ENCODE data around the gene RTP2.

Gene RTP2

GRCh38 chr3:187733371-187733770 lies 31.0 kb upstream of the RTP2 start:
- ATAC-seq (replicated peaks) (no peak), DNase-seq (no peak)
- Mint-ChIP-seq H3K4me3 (no peak overlapping the region), H3K27ac (peak overlapping the region; percentile 25), H3K36me3 (peaks cover 37 to 42% of the 10 kb centered on the region in 2 donors), H3K4me1 (peaks cover 17 to 24% of the 10 kb centered on the region in 2 donors), H3K27me3 (no peaks in the 10 kb centered on the region), H3K9me3 (no peaks in the 10 kb centered on the region)

- no peak for DNase-seq
These were observed 27.2 kb upstream of the RTP2 start for GRCh38 chr3:187729598-187729997.

GRCh38 chr3:187728940-187729583 lies 26.7 kb upstream of the RTP2 start:
- H3K4me3 Mint-ChIP-seq, result no peak overlapping the region
- no peak for DNase-seq
- no peak overlapping the region for H3K27ac Mint-ChIP-seq
- no peak for ATAC-seq (replicated peaks)
- peaks cover 0 to 3% of the 10 kb centered on the region in 2 donors for H3K4me1 Mint-ChIP-seq
- H3K36me3 Mint-ChIP-seq, result peaks cover 60 to 66% of the 10 kb centered on the region in 2 donors
- H3K27me3 Mint-ChIP-seq, result no peaks in the 10 kb centered on the region
- no peaks in the 10 kb centered on the region for H3K9me3 Mint-ChIP-seq

More at GRCh38 chr3:187729598-187729997, 27.2 kb upstream of the RTP2 start:
- Mint-ChIP-seq H3K9me3 (no peaks in the 10 kb centered on the region), H3K4me3 (no peak overlapping the region), H3K36me3 (peaks cover 60 to 67% of the 10 kb centered on the region in 2 donors), H3K4me1 (peaks cover 0 to 3% of the 10 kb centered on the region in 2 donors), H3K27ac (no peak overlapping the region), H3K27me3 (no peaks in the 10 kb centered on the region)
- ATAC-seq (replicated peaks), result no peak

GRCh38 chr3:187728248-187728647 lies 25.9 kb upstream of the RTP2 start:
- no peaks in the 10 kb centered on the region for H3K27me3 Mint-ChIP-seq
- no peak for ATAC-seq (replicated peaks)
- H3K36me3 Mint-ChIP-seq, result peaks cover 58 to 69% of the 10 kb centered on the region in 2 donors
- peaks cover 0 to 3% of the 10 kb centered on the region in 2 donors for H3K4me1 Mint-ChIP-seq
- no peak overlapping the region for H3K4me3 Mint-ChIP-seq
- H3K9me3 Mint-ChIP-seq, result no peaks in the 10 kb centered on the region
- no peak for DNase-seq
- H3K27ac Mint-ChIP-seq, result no peak overlapping the region

- Mint-ChIP-seq H3K4me3 (no peak overlapping the region), H3K36me3 (peaks cover 62 to 78% of the 10 kb centered on the region in 2 donors), H3K9me3 (no peaks in the 10 kb centered on the region), H3K27ac (peak overlapping the region; percentile 37), H3K27me3 (no peaks in the 10 kb centered on the region), H3K4me1 (peaks cover 0 to under 1% of the 10 kb centered on the region in 2 donors)
- ATAC-seq (replicated peaks) (no peak), DNase-seq (no peak)
These were observed 24.2 kb upstream of the RTP2 start for GRCh38 chr3:187726564-187726963.

GRCh38 chr3:187725653-187726370 lies 23.5 kb upstream of the RTP2 start:
- ATAC-seq (replicated peaks) (no peak), DNase-seq (no peak)
- Mint-ChIP-seq H3K9me3 (no peaks in the 10 kb centered on the region), H3K27me3 (no peaks in the 10 kb centered on the region), H3K36me3 (peaks cover 57 to 75% of the 10 kb centered on the region in 2 donors), H3K4me3 (no peak overlapping the region), H3K4me1 (no peaks in the 10 kb centered on the region), H3K27ac (no peak overlapping the region)

- Mint-ChIP-seq H3K27me3 (no peaks in the 10 kb centered on the region), H3K4me1 (no peaks in the 10 kb centered on the region)
These were observed 22.9 kb upstream of the RTP2 start for GRCh38 chr3:187725224-187725623.

GRCh38 chr3:187722206-187722612 lies 19.9 kb upstream of the RTP2 start:
- Mint-ChIP-seq H3K4me1 (no peaks in the 10 kb centered on the region), H3K27ac (no peak overlapping the region), H3K36me3 (peaks cover 40 to 55% of the 10 kb centered on the region in 2 donors), H3K4me3 (no peak overlapping the region), H3K27me3 (no peaks in the 10 kb centered on the region), H3K9me3 (no peaks in the 10 kb centered on the region)
- DNase-seq, result no peak
- ATAC-seq (replicated peaks), result no peak

More at GRCh38 chr3:187725224-187725623, 22.9 kb upstream of the RTP2 start:
- no peaks in the 10 kb centered on the region for H3K9me3 Mint-ChIP-seq
- DNase-seq (no peak), ATAC-seq (replicated peaks) (no peak)
- no peak overlapping the region for H3K27ac Mint-ChIP-seq
- peaks cover 56 to 75% of the 10 kb centered on the region in 2 donors for H3K36me3 Mint-ChIP-seq
- H3K4me3 Mint-ChIP-seq, result no peak overlapping the region

GRCh38 chr3:187721055-187721454 lies 18.7 kb upstream of the RTP2 start:
- H3K9me3 Mint-ChIP-seq, result no peaks in the 10 kb centered on the region
- no peaks in the 10 kb centered on the region for H3K27me3 Mint-ChIP-seq
- H3K27ac Mint-ChIP-seq, result no peak overlapping the region
- ATAC-seq (replicated peaks) (no peak), DNase-seq (no peak)
- no peaks in the 10 kb centered on the region for H3K4me1 Mint-ChIP-seq
- H3K36me3 Mint-ChIP-seq, result peaks cover 32 to 45% of the 10 kb centered on the region in 2 donors
- H3K4me3 Mint-ChIP-seq, result no peak overlapping the region

- Mint-ChIP-seq H3K9me3 (no peaks in the 10 kb centered on the region), H3K4me1 (no peaks in the 10 kb centered on the region), H3K4me3 (no peak overlapping the region), H3K27ac (peak overlapping the region; percentile 31), H3K36me3 (peaks cover 25 to 38% of the 10 kb centered on the region in 2 donors), H3K27me3 (no peaks in the 10 kb centered on the region)
- ATAC-seq (replicated peaks) (peak in 1 of 2 donors; percentile 12), DNase-seq (no peak)
These were observed 17.9 kb upstream of the RTP2 start for GRCh38 chr3:187720337-187720670.

- Mint-ChIP-seq H3K4me1 (peaks cover 0 to under 1% of the 10 kb centered on the region in 2 donors), H3K27ac (peak overlapping the region; percentile 31), H3K36me3 (peaks cover 20 to 32% of the 10 kb centered on the region in 2 donors), H3K27me3 (peaks cover 0 to under 1% of the 10 kb centered on the region in 2 donors), H3K9me3 (no peaks in the 10 kb centered on the region), H3K4me3 (no peak overlapping the region)
- no peak for DNase-seq
- peak in 1 of 2 donors; percentile 7 for ATAC-seq (replicated peaks)
These were observed 17.4 kb upstream of the RTP2 start for GRCh38 chr3:187719628-187720336.

GRCh38 chr3:187718802-187719201 lies 16.4 kb upstream of the RTP2 start:
- Mint-ChIP-seq H3K9me3 (no peaks in the 10 kb centered on the region), H3K27me3 (peaks cover 0 to 4% of the 10 kb centered on the region in 2 donors), H3K27ac (no peak overlapping the region), H3K4me3 (no peak overlapping the region), H3K4me1 (peaks cover 3 to 7% of the 10 kb centered on the region in 2 donors), H3K36me3 (peaks cover 14 to 24% of the 10 kb centered on the region in 2 donors)
- DNase-seq (no peak), ATAC-seq (replicated peaks) (no peak)

- Mint-ChIP-seq H3K27ac (no peak overlapping the region), H3K4me1 (peaks cover 3 to 7% of the 10 kb centered on the region in 2 donors), H3K27me3 (peaks cover 0 to 4% of the 10 kb centered on the region in 2 donors), H3K4me3 (no peak overlapping the region), H3K36me3 (peaks cover 10 to 16% of the 10 kb centered on the region in 2 donors), H3K9me3 (no peaks in the 10 kb centered on the region)
- DNase-seq (no peak), ATAC-seq (replicated peaks) (no peak)
These were observed 15.2 kb upstream of the RTP2 start for GRCh38 chr3:187717572-187717971.

GRCh38 chr3:187714404-187714979 lies 12.1 kb upstream of the RTP2 start:
- no peak overlapping the region for H3K4me3 Mint-ChIP-seq
- ATAC-seq (replicated peaks) (peak; percentile 91 to 96), DNase-seq (peak; percentile 64)
- no peaks in the 10 kb centered on the region for H3K9me3 Mint-ChIP-seq
- peak overlapping the region; percentile 2 for H3K27ac Mint-ChIP-seq
- peaks cover 0 to 4% of the 10 kb centered on the region in 2 donors for H3K27me3 Mint-ChIP-seq
- peaks cover 3 to 7% of the 10 kb centered on the region in 2 donors for H3K4me1 Mint-ChIP-seq
- H3K36me3 Mint-ChIP-seq, result no peaks in the 10 kb centered on the region
